Measurements from ENCODE around the gene VAC14.

GRCh38 chr16:70642633-70643032, 158.3 kb downstream of the VAC14 start:
- TF ChIP-seq, protein P1, sequence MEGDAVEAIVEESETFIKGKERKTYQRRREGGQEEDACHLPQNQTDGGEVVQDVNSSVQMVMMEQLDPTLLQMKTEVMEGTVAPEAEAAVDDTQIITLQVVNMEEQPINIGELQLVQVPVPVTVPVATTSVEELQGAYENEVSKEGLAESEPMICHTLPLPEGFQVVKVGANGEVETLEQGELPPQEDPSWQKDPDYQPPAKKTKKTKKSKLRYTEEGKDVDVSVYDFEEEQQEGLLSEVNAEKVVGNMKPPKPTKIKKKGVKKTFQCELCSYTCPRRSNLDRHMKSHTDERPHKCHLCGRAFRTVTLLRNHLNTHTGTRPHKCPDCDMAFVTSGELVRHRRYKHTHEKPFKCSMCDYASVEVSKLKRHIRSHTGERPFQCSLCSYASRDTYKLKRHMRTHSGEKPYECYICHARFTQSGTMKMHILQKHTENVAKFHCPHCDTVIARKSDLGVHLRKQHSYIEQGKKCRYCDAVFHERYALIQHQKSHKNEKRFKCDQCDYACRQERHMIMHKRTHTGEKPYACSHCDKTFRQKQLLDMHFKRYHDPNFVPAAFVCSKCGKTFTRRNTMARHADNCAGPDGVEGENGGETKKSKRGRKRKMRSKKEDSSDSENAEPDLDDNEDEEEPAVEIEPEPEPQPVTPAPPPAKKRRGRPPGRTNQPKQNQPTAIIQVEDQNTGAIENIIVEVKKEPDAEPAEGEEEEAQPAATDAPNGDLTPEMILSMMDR (IDR thresholded peaks at IDR 0.05; ENCODE audit: low read length) = no peak
- no peak for TF ChIP-seq EZH2 (IDR thresholded peaks at IDR 0.05; ENCODE audit: borderline replicate concordance, low read length)

Data from OCI-LY1 (cell line).